ENCODE measurements around the gene GTF3C2.

GRCh38 chr2:27309651-27310050 lies 46.9 kb downstream of the GTF3C2 start:
- TF ChIP-seq MYC (IDR thresholded peaks at IDR 0.05; ENCODE audit: low read depth, low read length) (no peak), MYC (CRISPR knock-in tag; IDR thresholded peaks at IDR 0.05; ENCODE audit: borderline replicate concordance, low read depth) (no peak), MNT (conservative IDR thresholded peaks at IDR 0.05) (no peak), MGA (IDR thresholded peaks at IDR 0.05) (no peak), CTCF (IDR thresholded peaks at IDR 0.05 in 2 of 3, conservative IDR thresholded peaks at IDR 0.05 in 1 of 3; ENCODE audit: insufficient read depth in 2 of 3, low read depth in 1 of 3, low read length in 3 of 3) (no peak)
